ENCODE results near the gene NEMP1.

DNA sequence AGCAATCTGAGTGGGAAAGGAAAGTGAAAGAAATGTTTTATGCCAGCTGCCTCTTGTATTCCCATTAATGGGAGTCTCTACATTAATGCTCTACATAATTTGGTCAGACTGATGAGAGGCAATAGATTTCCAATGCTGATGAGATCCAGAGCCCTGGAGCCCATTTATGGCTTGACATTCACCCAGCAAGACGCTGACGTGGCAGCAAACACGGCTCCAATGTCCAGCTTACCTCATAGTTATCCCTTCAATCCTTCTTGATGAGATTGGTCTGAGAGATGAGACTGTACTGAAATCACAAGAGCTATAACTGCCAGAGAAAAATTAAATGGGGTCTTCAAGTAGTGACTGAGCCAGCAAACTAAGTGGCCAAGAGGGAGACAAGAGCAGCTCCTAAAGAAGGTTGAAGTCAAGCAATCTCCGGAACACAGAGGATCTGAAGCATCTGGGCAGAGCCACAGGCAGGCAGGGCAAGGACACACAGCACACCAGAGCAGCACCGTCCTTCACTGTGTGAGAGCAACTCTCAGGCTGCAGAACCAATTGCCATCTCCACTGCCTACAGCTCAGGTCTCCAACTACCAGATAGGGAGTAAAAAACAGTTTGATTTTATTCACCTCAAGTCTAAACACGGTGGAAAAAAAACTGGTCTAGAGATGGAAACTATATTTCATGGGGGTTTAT is 21.4 kb downstream of the NEMP1 start:
- TF ChIP-seq POLR2AphosphoS5 (IDR thresholded peaks at IDR 0.05; ENCODE audit: low read depth, low read length) = no peak
- TF ChIP-seq, protein P1, sequence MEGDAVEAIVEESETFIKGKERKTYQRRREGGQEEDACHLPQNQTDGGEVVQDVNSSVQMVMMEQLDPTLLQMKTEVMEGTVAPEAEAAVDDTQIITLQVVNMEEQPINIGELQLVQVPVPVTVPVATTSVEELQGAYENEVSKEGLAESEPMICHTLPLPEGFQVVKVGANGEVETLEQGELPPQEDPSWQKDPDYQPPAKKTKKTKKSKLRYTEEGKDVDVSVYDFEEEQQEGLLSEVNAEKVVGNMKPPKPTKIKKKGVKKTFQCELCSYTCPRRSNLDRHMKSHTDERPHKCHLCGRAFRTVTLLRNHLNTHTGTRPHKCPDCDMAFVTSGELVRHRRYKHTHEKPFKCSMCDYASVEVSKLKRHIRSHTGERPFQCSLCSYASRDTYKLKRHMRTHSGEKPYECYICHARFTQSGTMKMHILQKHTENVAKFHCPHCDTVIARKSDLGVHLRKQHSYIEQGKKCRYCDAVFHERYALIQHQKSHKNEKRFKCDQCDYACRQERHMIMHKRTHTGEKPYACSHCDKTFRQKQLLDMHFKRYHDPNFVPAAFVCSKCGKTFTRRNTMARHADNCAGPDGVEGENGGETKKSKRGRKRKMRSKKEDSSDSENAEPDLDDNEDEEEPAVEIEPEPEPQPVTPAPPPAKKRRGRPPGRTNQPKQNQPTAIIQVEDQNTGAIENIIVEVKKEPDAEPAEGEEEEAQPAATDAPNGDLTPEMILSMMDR (CRISPR knock-in tag; IDR thresholded peaks at IDR 0.05) = no peak
- TF ChIP-seq PPARG (CRISPR knock-in tag; conservative IDR thresholded peaks at IDR 0.05) = no peak
- TF ChIP-seq, protein P2, sequence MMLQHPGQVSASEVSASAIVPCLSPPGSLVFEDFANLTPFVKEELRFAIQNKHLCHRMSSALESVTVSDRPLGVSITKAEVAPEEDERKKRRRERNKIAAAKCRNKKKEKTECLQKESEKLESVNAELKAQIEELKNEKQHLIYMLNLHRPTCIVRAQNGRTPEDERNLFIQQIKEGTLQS (CRISPR knock-in tag; IDR thresholded peaks at IDR 0.05) = no peak
- TF ChIP-seq IRF2 (CRISPR knock-in tag; IDR thresholded peaks at IDR 0.05) = no peak
- TF ChIP-seq RELA (CRISPR knock-in tag; IDR thresholded peaks at IDR 0.05) = no peak
- TF ChIP-seq POLR2AphosphoS2 (IDR thresholded peaks at IDR 0.05; ENCODE audit: low read depth, low read length) = no peak

All from HepG2 (cell line).